AG04449 (cell line): ENCODE measurements around the gene ZFHX2.

Experiments
- CTCF ChIA-PET: fragments of 350-600 bp; formaldehyde crosslinking; extraction: SDS; loops from one replicate; lab custom pipeline; 2021; ENCODE audit warnings: antibody characterized with exemption; lab: Yijun Ruan, JAX
- POLR2A ChIA-PET: fragments of 400-600, 350-600 bp; formaldehyde crosslinking; extraction: SDS; loops from one replicate; lab custom pipeline; 2020; ENCODE audit warnings: antibody characterized with exemption, inconsistent platforms; lab: Yijun Ruan, JAX
- DNase-seq: peaks from one replicate; pipeline ENCODE4 v3.0.0-alpha.2; 2010; ENCODE audit warnings: low read depth, low spot score
- H3K4me3 ChIP-seq: 2 replicates; pipeline ENCODE4 v1.5.1; 2011; ENCODE audit warnings: low read depth, mild to moderate bottlenecking, control low read depth, low read length
- TF ChIP-seq, protein P1 (sequence below): IDR thresholded peaks from one replicate; pipeline ENCODE4 v1.5.1; 2011; ENCODE audit warnings: mild to moderate bottlenecking, moderate library complexity, low read length, control low read depth, inconsistent platforms; ENCODE audit not compliant: insufficient read depth; ENCODE audit errors: missing control alignments

ZFHX2 gene

DNA sequence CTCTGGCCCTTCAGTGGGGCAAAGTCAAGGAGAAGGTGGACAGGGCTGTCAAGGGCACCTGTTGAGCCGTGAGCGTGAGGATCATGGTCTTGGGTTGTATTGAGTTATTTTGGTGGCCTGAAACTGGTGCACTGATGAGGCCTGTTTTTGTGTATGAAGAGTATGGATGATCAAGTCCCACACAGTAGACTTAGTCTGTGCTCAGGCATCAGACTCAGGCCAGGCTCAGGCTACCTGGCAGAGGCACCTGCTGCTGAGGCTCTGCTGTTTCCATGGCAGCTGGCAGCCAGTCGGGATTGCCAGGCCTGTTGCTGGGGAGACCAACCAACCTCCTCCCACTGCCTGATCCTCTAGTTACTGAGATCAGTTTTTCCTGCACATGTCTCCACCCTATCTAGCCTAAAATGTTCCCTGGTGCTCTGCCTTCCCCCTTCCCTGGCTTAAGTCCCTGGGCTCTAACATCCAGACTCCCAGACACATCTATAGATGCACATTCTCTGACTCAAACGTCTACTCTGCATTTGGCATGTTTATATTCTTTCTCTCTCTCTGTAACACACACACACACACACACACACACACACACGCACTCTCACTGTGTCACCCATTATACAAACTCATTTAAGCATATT is 21.9 kb upstream of the ZFHX2 start:
- TF ChIP-seq, protein P1, sequence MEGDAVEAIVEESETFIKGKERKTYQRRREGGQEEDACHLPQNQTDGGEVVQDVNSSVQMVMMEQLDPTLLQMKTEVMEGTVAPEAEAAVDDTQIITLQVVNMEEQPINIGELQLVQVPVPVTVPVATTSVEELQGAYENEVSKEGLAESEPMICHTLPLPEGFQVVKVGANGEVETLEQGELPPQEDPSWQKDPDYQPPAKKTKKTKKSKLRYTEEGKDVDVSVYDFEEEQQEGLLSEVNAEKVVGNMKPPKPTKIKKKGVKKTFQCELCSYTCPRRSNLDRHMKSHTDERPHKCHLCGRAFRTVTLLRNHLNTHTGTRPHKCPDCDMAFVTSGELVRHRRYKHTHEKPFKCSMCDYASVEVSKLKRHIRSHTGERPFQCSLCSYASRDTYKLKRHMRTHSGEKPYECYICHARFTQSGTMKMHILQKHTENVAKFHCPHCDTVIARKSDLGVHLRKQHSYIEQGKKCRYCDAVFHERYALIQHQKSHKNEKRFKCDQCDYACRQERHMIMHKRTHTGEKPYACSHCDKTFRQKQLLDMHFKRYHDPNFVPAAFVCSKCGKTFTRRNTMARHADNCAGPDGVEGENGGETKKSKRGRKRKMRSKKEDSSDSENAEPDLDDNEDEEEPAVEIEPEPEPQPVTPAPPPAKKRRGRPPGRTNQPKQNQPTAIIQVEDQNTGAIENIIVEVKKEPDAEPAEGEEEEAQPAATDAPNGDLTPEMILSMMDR = no peak
- CTCF ChIA-PET = interaction anchor here (1.5 to 19.3 kb wide), 3 partner anchors 12 to 92 kb away, joined by 4 to 910 read pairs (median 5); no protein-coding TSS in a partner anchor
- POLR2A ChIA-PET = no interaction called here

DNA sequence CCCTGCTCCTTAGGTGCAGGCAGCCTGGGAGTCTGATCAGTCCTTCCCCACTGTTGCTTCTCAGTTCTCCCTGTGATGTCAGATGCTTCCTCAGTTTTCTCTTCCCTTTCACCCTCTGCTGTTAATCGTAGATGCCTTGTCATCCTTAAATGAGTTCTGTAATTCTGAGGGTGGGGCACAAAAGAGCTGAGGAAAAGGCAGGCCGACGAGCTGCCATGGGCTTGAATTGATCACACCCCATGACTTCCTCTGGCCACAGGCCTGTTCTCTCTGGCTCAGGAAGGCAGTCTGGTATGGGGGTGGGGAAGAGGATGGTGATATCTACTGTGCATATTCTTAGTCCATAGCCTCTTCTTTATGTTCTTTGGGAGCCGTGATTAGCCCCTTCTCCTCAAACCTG is 21.3 kb upstream of the ZFHX2 start:
- CTCF ChIA-PET = interaction anchor here (1.0 to 19.3 kb wide), 4 partner anchors 11 to 91 kb away, joined by 3 to 910 read pairs (median 4); partner anchors contain the start of gene THTPA
- no peak for DNase-seq
- POLR2A ChIA-PET = no interaction called here
- TF ChIP-seq, protein P1 = no peak
- H3K4me3 ChIP-seq = no peak overlapping the region

More for the DNA sequence above, 21.9 kb upstream of the ZFHX2 start:
- DNase-seq = no peak
- H3K4me3 ChIP-seq = no peak overlapping the region

DNA sequence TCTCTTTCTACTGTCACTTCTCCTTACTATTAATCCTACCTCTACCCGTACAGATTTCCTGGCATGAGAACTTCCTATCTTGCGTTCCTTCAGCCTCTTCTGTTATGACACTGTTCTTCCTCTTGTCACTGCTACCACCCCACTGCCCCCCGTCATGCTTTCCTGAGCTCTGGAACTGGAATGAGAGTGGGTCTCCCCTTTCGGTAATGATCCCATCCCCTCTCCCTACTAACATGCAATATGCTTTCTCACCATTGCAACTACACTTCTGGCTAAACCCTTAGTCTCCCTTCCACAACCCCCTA is 20.9 kb upstream of the ZFHX2 start:
- POLR2A ChIA-PET = no interaction called here
- TF ChIP-seq, protein P1 = no peak
- CTCF ChIA-PET = interaction anchor here (1.0 to 19.3 kb wide), 4 partner anchors 11 to 91 kb away, joined by 3 to 910 read pairs (median 4); partner anchors contain the start of gene THTPA
- H3K4me3 ChIP-seq = no peak overlapping the region
- DNase-seq = no peak

DNA sequence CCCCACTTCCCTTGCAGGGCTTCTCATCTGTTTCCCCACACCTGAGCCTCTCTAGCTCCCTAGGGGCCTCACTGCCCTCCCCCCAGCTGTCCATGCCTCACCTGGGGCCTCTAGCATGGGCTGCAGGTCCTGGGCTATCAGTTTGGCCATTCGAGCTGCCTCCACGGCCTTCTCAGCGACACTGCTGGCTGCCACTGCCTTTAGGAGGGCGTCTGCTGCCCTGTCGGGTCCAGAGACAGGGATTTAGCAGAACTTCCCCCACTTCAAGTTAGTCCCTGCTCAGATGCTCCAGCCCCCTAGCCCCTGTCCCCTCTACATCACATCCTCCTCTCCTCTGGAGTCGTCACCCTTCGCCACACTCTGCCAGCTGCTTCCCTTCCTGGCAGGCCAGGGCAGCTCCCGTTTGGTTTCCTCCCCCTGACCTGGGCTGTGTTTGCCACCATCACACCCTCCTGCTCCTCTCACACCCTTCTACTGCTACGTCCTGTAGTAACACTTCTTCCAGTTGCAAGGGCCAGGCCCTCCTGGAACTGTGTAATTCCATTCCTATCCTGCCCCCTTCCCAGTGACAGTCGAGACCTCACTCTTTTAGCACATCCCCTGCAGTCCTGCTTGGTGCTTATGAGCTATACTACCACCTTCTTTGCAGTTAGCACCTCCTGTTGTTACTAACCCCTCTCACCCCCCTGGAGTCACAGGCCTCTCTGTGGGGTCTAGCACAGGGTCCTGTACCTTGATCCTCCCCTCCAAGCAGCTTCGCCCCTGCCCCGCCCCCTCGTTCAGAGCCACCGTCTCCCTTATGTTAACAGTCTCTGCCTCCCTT is 20.3 kb upstream of the ZFHX2 start:
- TF ChIP-seq, protein P1 = no peak
- ChIA-PET POLR2A (no interaction called here), CTCF (interaction anchor here (1.0 to 19.3 kb wide), 5 partner anchors 9 to 90 kb away, joined by 3 to 910 read pairs (median 5); partner anchors contain the start of gene THTPA)
- DNase-seq = no peak
- no peak overlapping the region for H3K4me3 ChIP-seq

DNA sequence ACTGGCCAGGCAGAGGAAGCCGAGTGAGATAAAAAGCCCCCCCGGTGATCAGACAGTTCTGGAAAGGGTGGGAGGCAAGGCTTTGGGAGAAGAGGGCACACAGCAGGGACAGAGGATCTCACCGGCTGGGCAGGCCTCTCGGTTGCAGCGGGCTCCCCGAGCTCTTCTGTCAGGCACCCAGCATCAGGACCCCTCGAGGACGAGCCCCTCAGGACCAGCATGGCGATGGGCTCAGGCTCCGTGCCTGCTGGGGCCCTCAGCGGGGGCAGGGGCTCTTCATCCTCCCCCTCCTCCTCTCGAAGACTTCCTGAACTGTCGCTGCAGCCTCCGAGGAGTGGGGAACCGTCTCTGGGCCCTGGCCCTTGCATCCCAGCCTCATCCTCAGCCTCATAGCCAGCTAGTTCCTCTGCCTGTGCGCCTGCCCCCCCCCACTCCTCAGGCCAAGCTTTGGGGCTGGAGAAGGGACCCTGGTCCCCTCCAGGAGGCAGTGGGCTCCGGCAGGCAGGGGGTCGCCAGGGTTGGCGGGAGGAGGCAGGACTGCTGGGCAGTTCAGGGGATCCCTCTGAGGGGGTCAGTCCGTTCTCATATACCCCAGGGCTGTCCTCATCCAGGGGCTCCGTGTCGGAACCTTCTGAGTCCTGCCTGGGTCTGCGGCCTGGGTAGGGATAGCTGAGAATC is 19.4 kb upstream of the ZFHX2 start:
- ChIA-PET POLR2A (no interaction called here), CTCF (interaction anchor here (1.1 to 19.3 kb wide), 4 partner anchors 8 to 89 kb away, joined by 3 to 910 read pairs (median 10); no protein-coding TSS in a partner anchor)
- DNase-seq = no peak
- TF ChIP-seq, protein P1 = no peak
- no peak overlapping the region for H3K4me3 ChIP-seq
